Measurements from ENCODE around the gene ZMAT5.

Gene ZMAT5

DNA sequence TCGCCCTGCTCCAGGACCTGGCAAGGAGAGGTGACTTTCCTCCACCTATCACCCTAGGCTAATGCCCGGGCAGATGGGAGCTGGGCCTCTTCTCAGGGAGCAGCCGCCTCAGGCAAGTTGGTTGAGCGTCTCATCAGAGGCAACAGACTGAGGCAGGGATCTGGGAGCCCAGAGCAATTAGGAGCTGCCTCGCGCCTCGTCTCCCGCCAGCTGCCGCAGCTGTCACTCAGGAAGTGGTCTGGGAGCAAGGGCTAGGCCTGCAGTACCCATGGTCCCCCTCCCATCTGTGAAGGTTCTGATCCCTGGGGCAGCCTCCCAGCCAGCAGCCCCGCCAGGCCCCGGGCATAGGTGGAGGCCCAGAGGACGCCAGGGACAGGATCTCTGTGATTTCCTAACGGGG, 51.6 kb downstream of the ZMAT5 start:
- no peak for DNase-seq (ENCODE audit: low read depth)
- no peak overlapping the region for H3K9ac ChIP-seq (ENCODE audit: low read length)
- no peaks in the 10 kb centered on the region for H3K9me3 ChIP-seq (ENCODE audit: control insufficient read depth, low read length)
- H3K4me1 ChIP-seq (ENCODE audit: control insufficient read depth, insufficient read depth, low read length), result no peaks in the 10 kb centered on the region
- H3K27me3 ChIP-seq (replicated peaks; ENCODE audit: control insufficient read depth, insufficient read depth, low read length), result peaks cover 71% of the 10 kb centered on the region
- H3K4me3 ChIP-seq (ENCODE audit: low read length), result no peak overlapping the region
- no peaks in the 10 kb centered on the region for H3K36me3 ChIP-seq (ENCODE audit: control insufficient read depth, insufficient read depth, low read length, severe bottlenecking)

DNA sequence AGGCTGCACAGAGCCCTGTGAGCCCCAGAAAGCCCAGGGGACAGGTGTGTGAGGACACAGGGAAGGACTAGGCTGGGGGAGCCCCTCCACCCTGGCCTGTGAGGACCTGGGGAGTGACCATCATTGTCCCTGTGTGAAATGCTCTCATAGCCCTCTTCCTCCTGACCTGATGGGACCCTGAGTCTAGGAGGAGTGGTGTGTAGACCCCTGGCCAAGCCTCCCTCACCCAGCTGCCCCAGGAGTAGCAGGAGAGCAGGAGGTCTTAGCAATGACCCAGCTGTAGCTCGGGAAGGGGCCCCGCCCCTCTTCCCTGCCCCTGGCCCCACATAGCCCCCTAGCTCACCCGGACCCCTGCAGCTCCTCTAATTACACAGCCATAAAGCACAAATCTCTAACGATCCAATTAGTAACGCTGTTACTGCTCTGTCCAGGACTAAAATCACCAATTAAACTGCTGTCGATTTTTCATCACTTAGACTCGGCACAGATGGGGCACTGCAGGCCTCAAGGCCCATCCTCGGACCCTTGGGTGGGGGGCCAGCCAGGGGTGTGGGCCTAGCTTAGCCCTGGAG, 53.6 kb downstream of the ZMAT5 start:
- H3K4me1 ChIP-seq (ENCODE audit: control insufficient read depth, insufficient read depth, low read length), result no peaks in the 10 kb centered on the region
- H3K27me3 ChIP-seq (replicated peaks; ENCODE audit: control insufficient read depth, insufficient read depth, low read length), result peaks cover 72% of the 10 kb centered on the region
- no peaks in the 10 kb centered on the region for H3K36me3 ChIP-seq (ENCODE audit: control insufficient read depth, insufficient read depth, low read length, severe bottlenecking)
- no peak for DNase-seq (ENCODE audit: low read depth)
- H3K9me3 ChIP-seq (ENCODE audit: control insufficient read depth, low read length), result no peaks in the 10 kb centered on the region
- no peak overlapping the region for H3K4me3 ChIP-seq (ENCODE audit: low read length)
- H3K9ac ChIP-seq (ENCODE audit: low read length), result no peak overlapping the region

DNA sequence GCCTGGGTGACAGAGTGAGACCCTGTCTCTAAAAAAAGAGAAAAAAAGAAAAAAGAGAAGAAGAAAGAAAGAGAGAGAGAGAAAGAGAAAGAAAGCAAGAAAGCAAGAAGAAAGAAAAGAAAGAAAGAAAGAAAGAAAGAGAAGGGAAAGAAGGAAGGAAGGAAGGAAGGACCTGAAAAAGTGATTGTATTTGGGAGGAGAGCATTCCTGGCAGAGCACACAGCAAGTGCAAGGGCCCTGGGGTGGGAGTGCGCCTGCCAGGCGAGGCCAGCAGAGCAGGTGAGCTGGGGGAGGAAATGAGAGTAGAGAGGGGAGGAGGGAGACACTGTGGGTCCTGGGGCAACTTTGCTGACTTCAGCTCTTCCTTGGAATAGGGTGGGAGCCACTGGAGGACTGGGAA, 54.7 kb downstream of the ZMAT5 start:
- H3K36me3 ChIP-seq (ENCODE audit: control insufficient read depth, insufficient read depth, low read length, severe bottlenecking), result no peaks in the 10 kb centered on the region
- H3K4me3 ChIP-seq (ENCODE audit: low read length), result no peak overlapping the region
- no peaks in the 10 kb centered on the region for H3K9me3 ChIP-seq (ENCODE audit: control insufficient read depth, low read length)
- no peak overlapping the region for H3K9ac ChIP-seq (ENCODE audit: low read length)
- H3K27me3 ChIP-seq (replicated peaks; ENCODE audit: control insufficient read depth, insufficient read depth, low read length), result peaks cover 78% of the 10 kb centered on the region
- DNase-seq (ENCODE audit: low read depth), result no peak
- H3K4me1 ChIP-seq (ENCODE audit: control insufficient read depth, insufficient read depth, low read length), result no peaks in the 10 kb centered on the region

DNA sequence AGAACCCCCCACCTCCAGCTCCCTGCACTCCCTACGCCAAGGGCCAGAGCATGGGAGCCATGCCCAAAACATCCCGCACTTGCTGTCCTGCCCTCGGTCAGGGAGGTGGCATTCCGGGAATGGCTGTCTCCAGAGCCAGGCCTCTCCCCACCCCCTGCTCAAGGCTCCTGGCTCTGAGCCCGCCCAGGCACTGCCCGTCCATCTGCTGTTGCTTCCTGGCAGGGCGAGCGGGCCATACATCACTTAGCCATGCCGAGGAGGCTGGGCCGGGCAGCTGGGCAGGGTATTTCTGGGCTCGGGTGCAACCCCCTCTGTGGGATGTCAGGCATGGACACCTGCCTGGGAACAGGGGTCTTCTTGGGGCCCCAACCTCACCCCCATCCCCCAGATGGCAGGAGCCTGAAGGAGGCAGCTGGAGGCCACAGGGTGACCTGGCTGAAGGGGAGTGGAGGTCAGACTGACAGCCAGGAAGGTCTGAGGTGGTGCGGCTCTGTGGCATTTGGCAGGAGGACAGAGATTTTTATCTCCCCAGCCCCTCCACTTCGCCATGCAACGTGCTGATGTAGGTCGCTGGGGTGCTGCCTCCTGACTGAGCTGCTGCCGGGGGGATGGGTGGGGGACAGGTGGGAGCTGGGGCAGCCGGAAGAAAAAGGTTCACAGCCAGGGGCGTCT, 55.7 kb downstream of the ZMAT5 start:
- Histone ChIP-seq H3K9me3 (ENCODE audit: control insufficient read depth, low read length) (no peaks in the 10 kb centered on the region), H3K4me1 (ENCODE audit: control insufficient read depth, insufficient read depth, low read length) (no peaks in the 10 kb centered on the region), H3K27me3 (replicated peaks; ENCODE audit: control insufficient read depth, insufficient read depth, low read length) (peaks cover 83% of the 10 kb centered on the region), H3K9ac (ENCODE audit: low read length) (no peak overlapping the region), H3K36me3 (ENCODE audit: control insufficient read depth, insufficient read depth, low read length, severe bottlenecking) (no peaks in the 10 kb centered on the region), H3K4me3 (ENCODE audit: low read length) (no peak overlapping the region)
- no peak for DNase-seq (ENCODE audit: low read depth)

DNA sequence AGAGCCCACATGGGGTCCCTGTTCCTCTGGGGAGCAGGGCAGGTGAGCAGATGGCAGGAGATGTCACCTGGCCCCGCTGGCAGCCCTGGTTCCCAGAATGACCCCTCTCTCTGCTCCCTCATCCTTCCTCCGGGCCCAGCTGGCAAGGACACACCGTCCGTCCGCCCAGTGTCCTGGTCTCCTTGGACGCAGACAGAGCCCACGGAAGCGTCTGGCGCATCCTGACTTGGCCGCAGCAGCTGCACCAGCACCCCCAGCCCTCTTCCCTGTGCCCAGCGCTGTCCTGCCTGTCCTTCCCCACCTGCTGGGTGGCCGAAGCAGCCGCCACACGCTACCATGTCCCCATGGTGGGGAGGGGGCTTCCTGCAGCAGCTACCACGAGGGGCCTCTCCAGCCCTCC, 56.6 kb downstream of the ZMAT5 start:
- Histone ChIP-seq H3K4me1 (ENCODE audit: control insufficient read depth, insufficient read depth, low read length) (no peaks in the 10 kb centered on the region), H3K4me3 (ENCODE audit: low read length) (no peak overlapping the region), H3K36me3 (ENCODE audit: control insufficient read depth, insufficient read depth, low read length, severe bottlenecking) (no peaks in the 10 kb centered on the region), H3K9me3 (ENCODE audit: control insufficient read depth, low read length) (no peaks in the 10 kb centered on the region), H3K9ac (ENCODE audit: low read length) (no peak overlapping the region), H3K27me3 (replicated peaks; ENCODE audit: control insufficient read depth, insufficient read depth, low read length) (peaks cover 79% of the 10 kb centered on the region)
- no peak for DNase-seq (ENCODE audit: low read depth)

DNA sequence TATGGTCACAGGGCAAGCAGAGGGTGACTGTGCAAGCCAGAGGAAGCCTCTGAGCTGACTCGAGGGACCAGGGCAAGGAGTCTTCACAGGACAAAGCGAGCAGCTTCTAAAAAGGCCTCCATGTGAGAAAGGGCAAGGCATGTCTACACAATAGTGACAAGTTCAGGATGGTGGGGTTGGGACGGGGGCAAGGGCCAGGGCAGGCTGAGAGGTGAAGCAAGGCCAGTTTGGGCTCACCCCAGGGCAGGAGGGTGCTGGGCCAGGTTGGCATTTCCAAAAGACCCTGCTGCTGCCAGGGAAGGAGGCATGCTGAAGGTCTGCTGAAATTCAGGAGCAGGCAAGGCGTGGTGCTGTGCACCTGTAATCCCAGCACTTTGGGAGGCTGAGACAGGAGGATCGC, 59.3 kb downstream of the ZMAT5 start:
- Histone ChIP-seq H3K27me3 (replicated peaks; ENCODE audit: control insufficient read depth, insufficient read depth, low read length) (peaks cover 62% of the 10 kb centered on the region), H3K36me3 (ENCODE audit: control insufficient read depth, insufficient read depth, low read length, severe bottlenecking) (no peaks in the 10 kb centered on the region), H3K4me1 (ENCODE audit: control insufficient read depth, insufficient read depth, low read length) (peaks cover 8% of the 10 kb centered on the region), H3K4me3 (ENCODE audit: low read length) (no peak overlapping the region), H3K9ac (ENCODE audit: low read length) (no peak overlapping the region), H3K9me3 (ENCODE audit: control insufficient read depth, low read length) (no peaks in the 10 kb centered on the region)
- DNase-seq (ENCODE audit: low read depth), result no peak

DNA sequence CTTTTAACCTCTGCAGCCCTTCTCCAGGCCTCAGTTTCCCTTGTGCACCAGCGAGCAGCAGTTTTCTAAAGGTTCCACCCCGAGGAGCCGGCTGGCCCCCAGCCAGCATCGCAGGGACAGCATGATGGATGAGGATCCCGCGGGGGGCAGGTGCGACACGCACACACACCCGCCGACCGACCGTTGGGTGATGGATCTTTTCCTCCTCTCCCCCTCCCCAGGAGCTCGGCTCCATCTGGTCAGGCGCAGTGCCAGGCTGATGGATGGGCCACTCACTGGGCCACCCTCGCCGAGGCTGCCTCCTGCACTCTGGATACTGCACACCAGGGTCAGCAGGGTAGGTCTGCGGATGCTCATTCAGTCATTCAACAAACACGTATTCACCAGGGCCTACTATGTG, 59.8 kb downstream of the ZMAT5 start:
- DNase-seq (ENCODE audit: low read depth), result no peak
- Histone ChIP-seq H3K27me3 (replicated peaks; ENCODE audit: control insufficient read depth, insufficient read depth, low read length) (peaks cover 59% of the 10 kb centered on the region), H3K9me3 (ENCODE audit: control insufficient read depth, low read length) (no peaks in the 10 kb centered on the region), H3K9ac (ENCODE audit: low read length) (no peak overlapping the region), H3K4me3 (ENCODE audit: low read length) (no peak overlapping the region), H3K4me1 (ENCODE audit: control insufficient read depth, insufficient read depth, low read length) (peaks cover 12% of the 10 kb centered on the region), H3K36me3 (ENCODE audit: control insufficient read depth, insufficient read depth, low read length, severe bottlenecking) (no peaks in the 10 kb centered on the region)

DNA sequence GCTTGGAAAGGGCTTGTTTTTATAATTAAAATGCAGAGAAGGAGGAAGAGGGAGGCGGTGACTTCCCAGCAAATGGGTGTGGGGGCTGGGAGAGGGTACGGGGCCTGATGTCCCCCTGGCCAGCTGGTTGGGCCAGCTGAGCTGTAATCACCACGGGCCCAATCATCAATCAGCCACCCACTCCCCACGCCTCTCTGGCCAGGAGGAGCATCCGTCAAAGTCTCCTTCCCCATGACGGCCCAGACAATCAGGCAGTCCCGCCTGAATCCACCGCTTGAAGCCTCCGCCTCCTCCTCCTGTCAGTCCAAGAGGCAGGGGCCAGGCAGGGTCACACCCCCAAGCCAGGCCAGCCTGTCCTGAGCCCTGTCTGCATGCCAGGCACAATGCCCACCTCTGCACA, 60.3 kb downstream of the ZMAT5 start:
- Histone ChIP-seq H3K36me3 (ENCODE audit: control insufficient read depth, insufficient read depth, low read length, severe bottlenecking) (no peaks in the 10 kb centered on the region), H3K4me3 (ENCODE audit: low read length) (no peak overlapping the region), H3K4me1 (ENCODE audit: control insufficient read depth, insufficient read depth, low read length) (peaks cover 16% of the 10 kb centered on the region), H3K9ac (ENCODE audit: low read length) (no peak overlapping the region), H3K27me3 (replicated peaks; ENCODE audit: control insufficient read depth, insufficient read depth, low read length) (peaks cover 59% of the 10 kb centered on the region), H3K9me3 (ENCODE audit: control insufficient read depth, low read length) (no peaks in the 10 kb centered on the region)
- no peak for DNase-seq (ENCODE audit: low read depth)

DNA sequence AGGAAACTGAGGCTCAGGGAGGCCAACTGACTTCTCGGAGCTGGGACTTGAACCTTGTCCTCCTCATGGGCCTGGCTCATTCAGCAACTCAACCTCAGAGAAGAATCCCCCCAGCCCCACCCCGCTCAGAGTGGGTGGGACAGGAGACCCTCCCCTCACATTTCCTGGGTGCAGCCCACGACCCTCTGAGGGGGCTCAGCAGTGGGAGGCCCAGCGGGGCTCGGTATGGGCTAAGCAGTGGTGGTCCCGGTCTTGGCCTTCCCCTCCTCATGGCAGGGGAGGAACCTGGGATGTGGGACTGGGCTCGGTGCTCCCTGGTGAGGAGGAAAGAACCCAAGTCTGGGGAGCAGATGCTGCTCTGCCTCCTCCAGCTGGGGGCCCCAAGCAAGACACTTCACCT, 61.2 kb downstream of the ZMAT5 start:
- H3K4me1 ChIP-seq (ENCODE audit: control insufficient read depth, insufficient read depth, low read length), result peaks cover 24% of the 10 kb centered on the region

DNA sequence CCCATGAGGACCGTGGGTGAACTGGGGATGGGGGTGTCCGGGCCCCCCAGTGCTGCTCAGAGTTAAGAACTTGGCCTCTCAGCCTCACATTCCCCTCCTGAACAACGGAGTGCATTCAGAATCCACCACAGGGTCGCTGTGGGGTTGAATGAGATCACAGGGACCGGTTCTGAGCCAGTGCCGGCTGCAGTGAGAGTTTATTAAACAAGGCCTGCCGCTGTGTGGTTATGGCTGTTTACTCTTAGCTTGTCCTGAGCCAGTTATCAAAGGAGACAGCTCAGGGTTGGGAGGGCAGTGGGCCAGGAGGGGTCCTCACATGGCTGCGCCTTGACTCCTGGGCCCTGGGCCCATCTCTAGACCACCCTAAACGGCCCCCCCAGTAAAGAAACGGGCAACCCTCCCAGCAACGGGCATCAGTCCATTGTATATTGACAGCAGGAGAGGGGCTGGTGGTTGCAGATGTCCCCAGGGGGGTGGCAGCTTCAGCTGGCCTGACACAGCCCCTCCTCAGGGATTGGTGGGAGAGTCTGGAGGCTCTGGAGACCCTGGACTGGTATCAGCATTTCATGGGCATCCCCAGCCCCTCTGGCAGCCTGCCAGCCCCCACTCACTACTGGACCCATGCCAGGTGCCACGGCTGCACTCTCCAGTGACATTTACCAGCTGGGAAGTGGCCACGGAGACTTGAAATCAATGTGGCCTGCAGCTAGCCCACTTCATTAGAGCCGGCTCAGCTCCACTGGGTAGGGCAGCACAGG, 62.1 kb downstream of the ZMAT5 start:
- H3K9ac ChIP-seq (ENCODE audit: low read length), result no peak overlapping the region
- DNase-seq (ENCODE audit: low read depth), result peak; percentile 18
- peaks cover 43% of the 10 kb centered on the region for H3K27me3 ChIP-seq (replicated peaks; ENCODE audit: control insufficient read depth, insufficient read depth, low read length)
- no peak overlapping the region for H3K4me3 ChIP-seq (ENCODE audit: low read length)
- no peaks in the 10 kb centered on the region for H3K36me3 ChIP-seq (ENCODE audit: control insufficient read depth, insufficient read depth, low read length, severe bottlenecking)
- peaks cover 30% of the 10 kb centered on the region for H3K4me1 ChIP-seq (ENCODE audit: control insufficient read depth, insufficient read depth, low read length)
- H3K9me3 ChIP-seq (ENCODE audit: control insufficient read depth, low read length), result no peaks in the 10 kb centered on the region

More for the DNA sequence above, 61.2 kb downstream of the ZMAT5 start:
- no peak overlapping the region for H3K9ac ChIP-seq (ENCODE audit: low read length)
- DNase-seq (ENCODE audit: low read depth), result no peak
- H3K36me3 ChIP-seq (ENCODE audit: control insufficient read depth, insufficient read depth, low read length, severe bottlenecking), result no peaks in the 10 kb centered on the region
- H3K27me3 ChIP-seq (replicated peaks; ENCODE audit: control insufficient read depth, insufficient read depth, low read length), result peaks cover 52% of the 10 kb centered on the region
- no peaks in the 10 kb centered on the region for H3K9me3 ChIP-seq (ENCODE audit: control insufficient read depth, low read length)
- H3K4me3 ChIP-seq (ENCODE audit: low read length), result no peak overlapping the region

DNA sequence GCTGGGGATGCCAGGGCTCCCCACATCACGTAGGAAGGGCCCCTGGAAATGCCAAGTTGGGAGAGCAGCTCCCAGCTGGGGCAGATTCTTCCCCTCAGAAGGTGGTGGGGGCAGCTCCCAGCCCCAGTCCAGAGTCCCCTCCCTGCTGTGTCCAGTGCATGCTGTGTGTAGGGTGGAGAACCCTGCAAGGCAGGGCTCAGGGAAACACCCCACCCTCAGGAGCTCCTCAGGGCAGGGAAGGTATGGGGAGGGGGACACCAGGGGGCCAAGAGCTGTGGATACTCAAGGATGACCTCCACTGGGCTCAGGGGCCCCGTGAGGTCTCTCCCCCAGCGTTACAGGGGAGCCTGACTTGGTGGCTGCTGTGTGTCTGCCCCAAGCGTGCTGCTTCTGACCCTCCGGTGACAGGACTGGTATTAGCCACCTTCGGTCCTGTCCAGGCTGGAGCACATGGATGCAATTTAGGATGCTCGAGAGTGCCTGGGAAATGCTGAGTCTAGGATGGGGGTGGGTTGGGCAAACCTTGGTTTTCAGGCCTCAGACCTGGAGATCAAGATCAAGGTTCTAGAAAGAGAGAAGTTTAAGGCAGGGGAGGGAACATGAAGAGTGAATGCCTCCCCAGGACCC, 63.1 kb downstream of the ZMAT5 start:
- H3K9ac ChIP-seq (ENCODE audit: low read length), result no peak overlapping the region
- H3K4me3 ChIP-seq (ENCODE audit: low read length), result no peak overlapping the region
- DNase-seq (ENCODE audit: low read depth), result no peak
- H3K27me3 ChIP-seq (replicated peaks; ENCODE audit: control insufficient read depth, insufficient read depth, low read length), result peaks cover 37% of the 10 kb centered on the region
- no peaks in the 10 kb centered on the region for H3K9me3 ChIP-seq (ENCODE audit: control insufficient read depth, low read length)
- H3K4me1 ChIP-seq (ENCODE audit: control insufficient read depth, insufficient read depth, low read length), result peaks cover 30% of the 10 kb centered on the region
- no peaks in the 10 kb centered on the region for H3K36me3 ChIP-seq (ENCODE audit: control insufficient read depth, insufficient read depth, low read length, severe bottlenecking)

Measured in adipocyte (in vitro differentiated cells).